H1 (cell line): ENCODE measurements around the gene RNF186. TPM values are rescaled to one million over a fixed set of nuclear protein-coding genes. Genes with fewer than 3 reads are reported as not detected.
"Not testable (repeated sequence)": the region's sequence is repeated elsewhere in the genome, so short reads cannot be mapped to it uniquely, and the experiment has no call there.

ENCODE experiments used
- CTCF ChIA-PET: fragments of 300-600 bp; sonication (Branson Sonifier 250); formaldehyde crosslinking; loops from one replicate; lab custom pipeline; 2021; ENCODE audit not compliant: partially characterized antibody; lab: Charles Lee
- POLR2A ChIA-PET: fragments of 300-600 bp; sonication (Branson Sonifier 250); formaldehyde crosslinking; loops from one replicate; lab custom pipeline; 2021; ENCODE audit warnings: inconsistent platforms; ENCODE audit not compliant: partially characterized antibody; lab: Charles Lee
- DNase-seq, 2 experiments: peaks; one replicate each; pipeline versions ENCODE4 v3.0.0 to v3.0.0-alpha.2; 2010 to 2022; ENCODE audit warnings: low spot score in 2 of 2, low read depth in 1 of 2, mixed read lengths in 1 of 2
- FAIRE-seq: peaks from 2 replicates; lab custom pipeline; 2011; peaks lifted over from hg19 to GRCh38; lab: Jason Lieb, UNC
- H2AFZ ChIP-seq: 2 replicates; pipeline ENCODE4 v1.8.1; 2012; ENCODE audit warnings: low read length, inconsistent platforms
- H2AK5ac ChIP-seq: 2 replicates; pipeline ENCODE4 v1.6.1; 2013; ENCODE audit warnings: low read depth, low read length
- H2BK120ac ChIP-seq: replicated peaks from 2 replicates; pipeline ENCODE3; 2013; ENCODE audit warnings: low read depth, low read length, inconsistent platforms
- H2BK12ac ChIP-seq: 2 replicates; pipeline ENCODE4 v1.6.1; 2013; ENCODE audit warnings: low read depth, low read length
- H2BK15ac ChIP-seq: 2 replicates; pipeline ENCODE4 v1.6.1; 2013; ENCODE audit warnings: low read length
- H2BK20ac ChIP-seq: 2 replicates; pipeline ENCODE4 v1.6.1; 2013; ENCODE audit warnings: low read length
- H2BK5ac ChIP-seq: 2 replicates; pipeline ENCODE4 v1.6.1; 2013; ENCODE audit warnings: low read depth, low read length
- H3K14ac ChIP-seq: 2 replicates; pipeline ENCODE4 v1.6.1; 2013; ENCODE audit warnings: inconsistent platforms; ENCODE audit not compliant: insufficient read length
- H3K18ac ChIP-seq: 2 replicates; pipeline ENCODE4 v1.6.1; 2013; ENCODE audit warnings: low read length; ENCODE audit errors: extremely low read depth
- H3K23ac ChIP-seq: 2 replicates; pipeline ENCODE4 v1.6.1; 2013; ENCODE audit warnings: inconsistent platforms; ENCODE audit not compliant: insufficient read length
- H3K23me2 ChIP-seq: 2 replicates; pipeline ENCODE4 v1.6.1; 2013; ENCODE audit warnings: low read depth, low read length
- H3K27ac ChIP-seq: 2 replicates; pipeline ENCODE4 v1.6.1; 2011; ENCODE audit warnings: low read depth, low read length, inconsistent platforms
- H3K27me3 ChIP-seq, 4 experiments: replicated peaks in 1 of 4; 1 replicate in 1 of 4; 2 replicates in 3 of 4; pipeline versions ENCODE4 v1.6.1 to v1.8.1; 2011 to 2013; ENCODE audit warnings: low read length in 3 of 4, mild to moderate bottlenecking in 3 of 4, inconsistent platforms in 2 of 4, mixed read lengths in 2 of 4, moderate library complexity in 1 of 4; ENCODE audit not compliant: control insufficient read depth in 3 of 4, insufficient read depth in 3 of 4; ENCODE audit errors: extremely low read depth in 1 of 4
- H3K36me3 ChIP-seq, 4 experiments: 2 replicates each; pipeline versions ENCODE4 v1.6.1 to v1.8.1; 2011 to 2013; ENCODE audit warnings: mild to moderate bottlenecking in 4 of 4, low read length in 3 of 4, moderate library complexity in 2 of 4, control low read depth in 1 of 4, inconsistent platforms in 1 of 4; ENCODE audit not compliant: insufficient read depth in 4 of 4, control insufficient read depth in 2 of 4
- H3K4ac ChIP-seq: replicated peaks from 2 replicates; pipeline ENCODE3; 2013; ENCODE audit warnings: low read length, low read depth, mixed read lengths, inconsistent platforms; ENCODE audit not compliant: insufficient read length
- H3K4me1 ChIP-seq, 4 experiments: replicated peaks in 1 of 4; 1 replicate in 1 of 4; 2 replicates in 3 of 4; pipeline versions ENCODE4 v1.6.1 to v1.8.1; 2011 to 2013; ENCODE audit warnings: low read length in 3 of 4, inconsistent platforms in 2 of 4, mixed read lengths in 1 of 4; ENCODE audit not compliant: insufficient read depth in 4 of 4, control insufficient read depth in 3 of 4
- H3K4me2 ChIP-seq, 2 experiments: 2 replicates each; pipeline versions ENCODE4 v1.6.1 to v1.8.1; 2011 to 2013; ENCODE audit warnings: low read depth in 2 of 2, low read length in 2 of 2, control low read depth in 1 of 2, inconsistent platforms in 1 of 2, mild to moderate bottlenecking in 1 of 2; ENCODE audit not compliant: insufficient read depth in 1 of 2
- H3K4me3 ChIP-seq, 4 experiments: fragments of 200-600, 300-600 bp in 1 of 4; sonication (generic), shearing (Covaris generic), sonication (Bioruptor Twin) in 1 of 4; 2 replicates each; pipeline versions ENCODE4 v1.5.1 to v1.8.1; 2011 to 2016; ENCODE audit warnings: low read length in 4 of 4, low read depth in 3 of 4, control low read depth in 2 of 4, inconsistent platforms in 2 of 4, mild to moderate bottlenecking in 2 of 4, mixed read lengths in 1 of 4, moderate library complexity in 1 of 4; ENCODE audit not compliant: insufficient read depth in 2 of 4; ENCODE audit errors: extremely low read depth in 1 of 4
- H3K56ac ChIP-seq: replicated peaks from 2 replicates; pipeline ENCODE3; 2013; ENCODE audit warnings: low read depth, mild to moderate bottlenecking, mixed read lengths, low read length, inconsistent platforms; ENCODE audit not compliant: insufficient read length
- H3K79me1 ChIP-seq: 2 replicates; pipeline ENCODE4 v1.6.1; 2013; ENCODE audit warnings: low read depth, low read length, control low read depth
- H3K79me2 ChIP-seq, 2 experiments: 2 replicates each; pipeline versions ENCODE4 v1.6.1 to v1.8.1; 2012 to 2013; ENCODE audit warnings: low read length in 2 of 2, mild to moderate bottlenecking in 2 of 2, inconsistent platforms in 1 of 2; ENCODE audit not compliant: insufficient read depth in 2 of 2, control insufficient read depth in 1 of 2
- H3K9ac ChIP-seq, 4 experiments: replicated peaks in 1 of 4; 1 replicate in 1 of 4; 2 replicates in 3 of 4; pipeline versions ENCODE4 v1.6.1 to v1.8.1; 2011 to 2013; ENCODE audit warnings: low read depth in 3 of 4, low read length in 3 of 4, control low read depth in 2 of 4, mild to moderate bottlenecking in 2 of 4, moderate library complexity in 2 of 4, inconsistent platforms in 1 of 4; ENCODE audit errors: extremely low read depth in 1 of 4
- H3K9me3 ChIP-seq, 2 experiments: 2 replicates each; pipeline versions ENCODE4 v1.6.1 to v1.8.1; 2012 to 2013; ENCODE audit warnings: mild to moderate bottlenecking in 2 of 2, moderate library complexity in 2 of 2, control low read depth in 1 of 2, inconsistent platforms in 1 of 2, low read depth in 1 of 2, low read length in 1 of 2, mixed read lengths in 1 of 2; ENCODE audit not compliant: insufficient read depth in 2 of 2
- H4K20me1 ChIP-seq, 2 experiments: replicated peaks in 1 of 2; 2 replicates each; pipeline versions ENCODE3 to v1.8.1; 2011 to 2013; ENCODE audit warnings: inconsistent platforms in 2 of 2, low read length in 2 of 2, mild to moderate bottlenecking in 1 of 2; ENCODE audit not compliant: insufficient read depth in 2 of 2, control insufficient read depth in 1 of 2
- H4K5ac ChIP-seq: 2 replicates; pipeline ENCODE4 v1.6.1; 2013; ENCODE audit warnings: low read length, low read depth, mixed read lengths, inconsistent platforms; ENCODE audit not compliant: insufficient read length
- H4K8ac ChIP-seq: 2 replicates; pipeline ENCODE4 v1.8.0; 2013; ENCODE audit warnings: mild to moderate bottlenecking, moderate library complexity, low read length, inconsistent platforms; ENCODE audit not compliant: insufficient read depth; ENCODE audit errors: extremely low read depth
- H4K91ac ChIP-seq: replicated peaks from 2 replicates; pipeline ENCODE3; 2013; ENCODE audit warnings: low read length, mixed read lengths, inconsistent platforms; ENCODE audit not compliant: insufficient read length
- TBP ChIP-seq: IDR thresholded peaks from 2 replicates; pipeline ENCODE4 v1.6.1; 2011; ENCODE audit warnings: low read depth, low read length, improper control_type of control experiment
- WGBS, 2 experiments: shearing (Covaris generic) in 1 of 2; methylation state at CpG; one replicate each; pipeline versions ENCODE4 v1.1.6 to v1.1.7; 2013 to 2015; ENCODE audit warnings: low lambda C conversion rate in 2 of 2, mixed read lengths in 2 of 2, inconsistent platforms in 1 of 2, low coverage in 1 of 2, missing lambda C conversion rate in 1 of 2; ENCODE audit not compliant: insufficient replicate concordance in 2 of 2, insufficient coverage in 1 of 2, insufficient read length in 1 of 2; ENCODE audit errors: extremely low coverage in 1 of 2, missing lambda C conversion rate in 1 of 2; 5-methylcytosine and 5-hydroxymethylcytosine counted together
- polyA plus RNA-seq, 7 experiments: library from polyadenylated mRNA; depleted of rRNA in 3 of 7; stranded (reverse) in 5 of 7; unstranded in 2 of 7; fragments of >200 nt in 5 of 7; fragments of 200-250 nt in 2 of 7; gene quantifications; 1 replicate in 5 of 7; 2 replicates in 1 of 7; 4 replicates in 1 of 7; pipeline versions ENCODE4 v1.2.1 to v1.2.3, GENCODE V29; 2011 to 2013; ENCODE audit warnings: missing spikeins in 2 of 7, mixed read lengths in 2 of 7
- total RNA-seq: library from RNA; stranded (reverse); fragmentation: NEBNext Ultra II Directional; extraction: Animal tissue kit (Norgen Biotek cat#: 25700); gene quantifications from 2 replicates; pipeline ENCODE4 v1.2.1, GENCODE V29; 2021

Gene RNF186
- total and polyA plus RNA-seq, 2 of the 8 experiments (the other 6 are each of a cell fraction or from before 2014, with no cell fraction given): not detected

DNA sequence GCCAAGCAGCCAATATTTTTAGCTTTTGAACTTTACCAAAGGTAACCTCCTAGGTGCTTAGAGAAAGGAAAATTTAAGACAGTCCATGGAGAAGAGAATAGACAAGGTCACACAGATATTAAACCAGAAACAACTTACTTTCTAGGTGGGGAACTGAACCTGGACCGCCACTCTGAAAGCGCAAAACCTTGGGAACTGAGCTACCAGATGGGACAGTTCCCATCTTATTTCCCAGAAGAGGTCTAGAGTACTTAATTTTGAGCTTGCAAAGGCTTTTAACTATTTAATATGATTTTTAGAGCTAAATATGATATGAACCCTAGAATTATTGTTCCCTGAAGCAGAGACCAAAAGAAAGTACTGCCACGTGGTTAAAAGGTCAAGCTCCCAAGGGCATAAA lies 34.2 kb upstream of the RNF186 start:
- H2BK12ac ChIP-seq, H3K27ac ChIP-seq, H2BK120ac ChIP-seq, H2AFZ ChIP-seq, H3K4me1 ChIP-seq, H3K79me2 ChIP-seq, FAIRE-seq, H3K4me2 ChIP-seq, H3K56ac ChIP-seq, DNase-seq, H2BK15ac ChIP-seq, H2AK5ac ChIP-seq, H4K20me1 ChIP-seq, H3K4ac ChIP-seq, H4K8ac ChIP-seq, POLR2A ChIA-PET, H3K4me3 ChIP-seq, H3K18ac ChIP-seq, H4K91ac ChIP-seq, H3K14ac ChIP-seq, H3K9ac ChIP-seq, H2BK5ac ChIP-seq, H4K5ac ChIP-seq, H3K23ac ChIP-seq, H3K79me1 ChIP-seq, H3K23me2 ChIP-seq, H3K36me3 ChIP-seq, H3K9me3 ChIP-seq, H2BK20ac ChIP-seq, H3K27me3 ChIP-seq: not testable (repeated sequence)
- CTCF ChIA-PET: interaction anchor here (1.0 to 1.5 kb wide), 2 partner anchors 62 to 69 kb away, joined by 3 read pairs; no protein-coding TSS in a partner anchor
- peak; percentile 88 for TF ChIP-seq TBP
- 89% methylated on average over 3 of the region's 3 CpGs; no CpG with 5 or more reads in 1 of the 2 experiments for WGBS, 2 experiments

GRCh38 chr1:19847334-19847733 lies 32.3 kb upstream of the RNF186 start:
- H3K18ac ChIP-seq, H3K4me1 ChIP-seq: not testable (repeated sequence)
- POLR2A ChIA-PET: interaction anchor here (1.0 kb wide), 1 partner anchor 59 kb away, joined by 3 read pairs; no protein-coding TSS in a partner anchor

More at GRCh38 chr1:19847334-19847733, 32.3 kb upstream of the RNF186 start:
- not testable (repeated sequence) for H3K36me3 ChIP-seq, H3K4me3 ChIP-seq, H2BK5ac ChIP-seq, H2BK20ac ChIP-seq, DNase-seq, H2AFZ ChIP-seq, H4K8ac ChIP-seq, H3K4me2 ChIP-seq, H2BK15ac ChIP-seq, H3K27me3 ChIP-seq, H2BK12ac ChIP-seq, H3K27ac ChIP-seq, FAIRE-seq, H3K9ac ChIP-seq, H3K79me2 ChIP-seq, H3K23ac ChIP-seq, H3K4ac ChIP-seq, H3K9me3 ChIP-seq, H3K23me2 ChIP-seq, H4K91ac ChIP-seq, H4K5ac ChIP-seq, H4K20me1 ChIP-seq, H2AK5ac ChIP-seq, H3K14ac ChIP-seq, H3K56ac ChIP-seq, H2BK120ac ChIP-seq, H3K79me1 ChIP-seq
- WGBS, 2 experiments: 92% methylated on average over 9 of the region's 9 CpGs; no CpG with 5 or more reads in 1 of the 2 experiments
- CTCF ChIA-PET: interaction anchor here (1.1 kb wide), 1 partner anchor 185 kb away, joined by 3 read pairs; no protein-coding TSS in a partner anchor
